Small intestine (tissue), 7 donors: ENCODE data around the gene R3HDM1. TPM values are rescaled to one million over a fixed set of nuclear protein-coding genes. Genes with fewer than 3 reads are reported as not detected.

Experiments
- DNase-seq, 2 donors: peaks; one replicate each; pipeline versions ENCODE4 v3.0.0 to v3.0.0-alpha.2; 2013
- FAIRE-seq: peaks from 2 replicates; lab custom pipeline; 2012; peaks lifted over from hg19 to GRCh38; lab: Jason Lieb, UNC
- H3K27ac ChIP-seq, 3 donors: one replicate each; pipeline ENCODE4 v1.5.1; 2013; ENCODE audit warnings: low read length in 2 of 3, mild to moderate bottlenecking in 2 of 3, control low read depth in 1 of 3, inconsistent platforms in 1 of 3, low read depth in 1 of 3, moderate library complexity in 1 of 3
- H3K27me3 ChIP-seq, 3 donors: one replicate each; pipeline ENCODE4 v1.6.1; 2013; ENCODE audit warnings: low read length in 3 of 3, inconsistent platforms in 1 of 3; ENCODE audit not compliant: control insufficient read depth in 3 of 3, insufficient read depth in 3 of 3
- H3K36me3 ChIP-seq, 3 donors: one replicate each; pipeline ENCODE4 v1.6.1; 2013; ENCODE audit warnings: low read length in 3 of 3, inconsistent platforms in 1 of 3, low read depth in 1 of 3, mild to moderate bottlenecking in 1 of 3, moderate library complexity in 1 of 3; ENCODE audit not compliant: control insufficient read depth in 3 of 3, insufficient read depth in 2 of 3
- H3K4me1 ChIP-seq, 3 donors: one replicate each; pipeline ENCODE4 v1.6.1; 2013; ENCODE audit warnings: low read length in 2 of 3, inconsistent platforms in 1 of 3, low read depth in 1 of 3, mild to moderate bottlenecking in 1 of 3, moderate library complexity in 1 of 3; ENCODE audit not compliant: control insufficient read depth in 3 of 3, insufficient read depth in 2 of 3
- H3K4me3 ChIP-seq, 3 donors: one replicate each; pipeline ENCODE4 v1.5.1; 2013; ENCODE audit warnings: low read length in 3 of 3, control low read depth in 1 of 3, inconsistent platforms in 1 of 3, low read depth in 1 of 3, mild to moderate bottlenecking in 1 of 3, moderate library complexity in 1 of 3
- H3K9me3 ChIP-seq, 2 donors: one replicate each; pipeline ENCODE4 v1.6.1; 2013; ENCODE audit warnings: low read depth in 1 of 2, low read length in 1 of 2; ENCODE audit not compliant: control insufficient read depth in 2 of 2, insufficient read depth in 1 of 2
- WGBS, 3 donors: extraction: QIAGEN DNeasy Blood & Tissue Kit; methylation state at CpG; one replicate each; pipeline ENCODE4 v1.1.7; 2013; 5-methylcytosine and 5-hydroxymethylcytosine counted together
- polyA plus RNA-seq, 4 donors: library from polyadenylated mRNA; stranded (reverse) in 3 of 4; unstranded in 1 of 4; fragments of 200-250 nt in 3 of 4; fragments of 120-200 nt in 1 of 4; gene quantifications; one replicate each; pipeline versions ENCODE4 v1.2.1 to v1.2.3, GENCODE V29; 2013
- donor health status: healthy with polysubstance abuse.
- donor health status: control.
- donor health status: control.
- donor health status: Bipolar disorder and iron deficiency.
- donor health status: healthy.

R3HDM1 gene
- polyA plus RNA-seq, 4 donors: 5.4 to 20.4 (median 10.2) TPM

- H3K4me1 ChIP-seq: peaks cover 0 to 5% (median 2%) of the 10 kb centered on the region in 3 donors
- H3K9me3 ChIP-seq: no peaks in the 10 kb centered on the region
- peak within 1 kb of the TSS; percentile 93 to 100 (median 99) for H3K27ac ChIP-seq
- 1% methylated on average over 54 to 93 of the region's 93 CpGs for WGBS, 3 donors
- DNase-seq (peak; percentile 99), FAIRE-seq (no peak)
- H3K4me3 ChIP-seq: peak within 1 kb of the TSS; percentile 70 to 92 (median 87)
- H3K36me3 ChIP-seq: peaks cover 0 to 6% (median 1%) of the 10 kb centered on the region in 3 donors
- no peaks in the 10 kb centered on the region for H3K27me3 ChIP-seq
Observed at GRCh38 chr2:135741395-135742324, 210.4 kb downstream of the R3HDM1 start, which contains the start of gene UBXN4. UBXN4 (plus strand) TSS chr2:135741855; CDS start chr2:135741930, 75 bp downstream.

- FAIRE-seq (no peak), DNase-seq (peak; percentile 75 to 89)
- H3K4me3 ChIP-seq: peak overlapping the region; percentile 70 to 92 (median 87)
- no peaks in the 10 kb centered on the region for H3K9me3 ChIP-seq
- peak overlapping the region; percentile 93 to 100 (median 99) for H3K27ac ChIP-seq
- WGBS, 3 donors: 0 to 1% (median 0%) methylated on average over 27 to 34 of the region's 34 CpGs
- peaks cover 0 to 5% (median 2%) of the 10 kb centered on the region in 3 donors for H3K4me1 ChIP-seq
- no peaks in the 10 kb centered on the region for H3K27me3 ChIP-seq
- peaks cover 0 to 6% (median 1%) of the 10 kb centered on the region in 3 donors for H3K36me3 ChIP-seq
Observed at GRCh38 chr2:135742325-135742757, 211.1 kb downstream of the R3HDM1 start.

- Histone ChIP-seq H3K4me1 (peaks cover 0 to 5% (median 2%) of the 10 kb centered on the region in 3 donors), H3K4me3 (peak overlapping the region in 1 of 3 donors; percentile 7), H3K36me3 (peaks cover 0 to 16% (median 6%) of the 10 kb centered on the region in 3 donors), H3K27me3 (no peaks in the 10 kb centered on the region), H3K9me3 (no peaks in the 10 kb centered on the region), H3K27ac (peak overlapping the region in 1 of 3 donors; percentile 93)
- WGBS, 3 donors: 58 to 85% (median 78%) methylated on average over 1 of the region's 1 CpG
- DNase-seq: no peak
- FAIRE-seq: no peak
Observed at GRCh38 chr2:135743860-135744259, 212.6 kb downstream of the R3HDM1 start.

GRCh38 chr2:135744760-135745314 is 213.6 kb downstream of the R3HDM1 start:
- peaks cover 0 to 5% (median 2%) of the 10 kb centered on the region in 3 donors for H3K4me1 ChIP-seq
- no peaks in the 10 kb centered on the region for H3K27me3 ChIP-seq
- no peak overlapping the region for H3K27ac ChIP-seq
- 70 to 86% (median 74%) methylated on average over 5 of the region's 5 CpGs for WGBS, 3 donors
- H3K36me3 ChIP-seq: peaks cover 0 to 16% (median 11%) of the 10 kb centered on the region in 3 donors
- H3K4me3 ChIP-seq: no peak overlapping the region
- FAIRE-seq (no peak), DNase-seq (peak; percentile 12 to 46)
- no peaks in the 10 kb centered on the region for H3K9me3 ChIP-seq

GRCh38 chr2:135745545-135745944 is 214.3 kb downstream of the R3HDM1 start:
- FAIRE-seq: no peak
- no peak for DNase-seq
- Histone ChIP-seq H3K9me3 (no peaks in the 10 kb centered on the region), H3K4me3 (no peak overlapping the region), H3K27me3 (no peaks in the 10 kb centered on the region), H3K36me3 (peaks cover 0 to 20% (median 12%) of the 10 kb centered on the region in 3 donors), H3K4me1 (peaks cover 0 to 5% (median 2%) of the 10 kb centered on the region in 3 donors), H3K27ac (no peak overlapping the region)
- WGBS, 3 donors: 83 to 88% (median 87%) methylated on average over 4 of the region's 4 CpGs

GRCh38 chr2:135755573-135755972 is 224.3 kb downstream of the R3HDM1 start:
- Histone ChIP-seq H3K27ac (no peak overlapping the region), H3K4me3 (no peak overlapping the region), H3K4me1 (no peaks in the 10 kb centered on the region), H3K9me3 (no peaks in the 10 kb centered on the region), H3K27me3 (no peaks in the 10 kb centered on the region), H3K36me3 (peaks cover 9 to 40% (median 20%) of the 10 kb centered on the region in 3 donors)
- FAIRE-seq (peak; percentile 39), DNase-seq (no peak)
- 97 to 99% (median 97%) methylated on average over 2 of the region's 2 CpGs for WGBS, 3 donors

GRCh38 chr2:135756692-135757091 is 225.4 kb downstream of the R3HDM1 start:
- DNase-seq (no peak), FAIRE-seq (no peak)
- H3K4me1 ChIP-seq: no peaks in the 10 kb centered on the region
- H3K36me3 ChIP-seq: peaks cover 14 to 37% (median 21%) of the 10 kb centered on the region in 3 donors
- no peaks in the 10 kb centered on the region for H3K9me3 ChIP-seq
- no peaks in the 10 kb centered on the region for H3K27me3 ChIP-seq
- H3K27ac ChIP-seq: no peak overlapping the region
- H3K4me3 ChIP-seq: no peak overlapping the region
- 96 to 99% (median 96%) methylated on average over 1 of the region's 1 CpG for WGBS, 3 donors

- no peaks in the 10 kb centered on the region for H3K9me3 ChIP-seq
- FAIRE-seq: no peak
- DNase-seq: no peak
- H3K27ac ChIP-seq: no peak overlapping the region
- peaks cover 13 to 49% (median 13%) of the 10 kb centered on the region in 3 donors for H3K36me3 ChIP-seq
- H3K27me3 ChIP-seq: no peaks in the 10 kb centered on the region
- H3K4me3 ChIP-seq: no peak overlapping the region
- H3K4me1 ChIP-seq: no peaks in the 10 kb centered on the region
Observed at GRCh38 chr2:135762022-135762421, 230.7 kb downstream of the R3HDM1 start.
